Transverse colon (tissue), 4 donors: ENCODE results near the gene FAM3C. TPM values are rescaled to one million over a fixed set of nuclear protein-coding genes. Genes with fewer than 3 reads are reported as not detected.

Source experiments
- DNase-seq: peaks from one replicate; pipeline ENCODE4 v3.0.0-alpha.2; 2019
- H3K27ac ChIP-seq, 4 donors: fragments of 200-600 bp; sonication (generic); 2 replicates each; pipeline ENCODE4 v1.5.1; 2016 to 2018; ENCODE audit warnings: inconsistent platforms in 4 of 4
- H3K27me3 ChIP-seq: fragments of 200-600 bp; sonication (generic); 2 replicates; pipeline ENCODE4 v1.5.1; 2017; ENCODE audit warnings: inconsistent platforms
- H3K36me3 ChIP-seq, 4 donors: fragments of 200-600 bp; sonication (generic); 2 replicates each; pipeline ENCODE4 v1.5.1; 2017 to 2019; ENCODE audit warnings: inconsistent platforms in 4 of 4
- H3K4me1 ChIP-seq, 4 donors: fragments of 200-600 bp; sonication (generic); 2 replicates each; pipeline ENCODE4 v1.5.1; 2017 to 2020; ENCODE audit warnings: inconsistent platforms in 4 of 4
- H3K4me3 ChIP-seq, 4 donors: fragments of 200-600 bp; sonication (generic); 1 replicate in 1 of 4; 2 replicates in 3 of 4; pipeline versions ENCODE4 v1.5.1 to v1.6.1; 2017 to 2019; ENCODE audit warnings: inconsistent platforms in 4 of 4
- H3K9me3 ChIP-seq, 2 donors: fragments of 200-600 bp; sonication (generic); 2 replicates each; pipeline ENCODE4 v1.5.1; 2017 to 2019; ENCODE audit warnings: inconsistent platforms in 2 of 2
- CTCF ChIP-seq, 5 experiments: fragments of 200-600 bp in 3 of 5; fragments of 450-650 bp in 2 of 5; sonication (generic) in 3 of 5; IDR thresholded peaks; 1 replicate in 2 of 5; 2 replicates in 3 of 5; pipeline ENCODE4 v1.5.1; 2016 to 2017; ENCODE audit warnings: antibody characterized with exemption in 5 of 5, inconsistent platforms in 3 of 5, mild to moderate bottlenecking in 2 of 5, moderate library complexity in 1 of 5
- EP300 ChIP-seq: sonication (generic); formaldehyde crosslinking; IDR thresholded peaks from one replicate; pipeline ENCODE4 v1.6.1; 2017; ENCODE audit warnings: antibody characterized with exemption, low read depth
- POLR2A ChIP-seq: fragments of 450-650 bp; IDR thresholded peaks from one replicate; pipeline ENCODE4 v1.6.1; 2016; ENCODE audit warnings: antibody characterized with exemption, mild to moderate bottlenecking, moderate library complexity
- POLR2AphosphoS5 ChIP-seq, 3 donors: sonication (generic); formaldehyde crosslinking; IDR thresholded peaks; one replicate each; pipeline ENCODE4 v1.6.1; 2016; ENCODE audit warnings: antibody characterized with exemption in 3 of 3
- WGBS, 2 donors: methylation state at CpG; one replicate each; pipeline ENCODE4 v1.1.5; 2018; ENCODE audit warnings: low coverage in 1 of 2; 5-methylcytosine and 5-hydroxymethylcytosine counted together
- in situ Hi-C, 4 donors: fragments of 200-750 bp; cut with MboI; loops; one replicate each; pipeline versions ENCODE4 v1.15.0 to v1.15.1; 2017; ENCODE audit warnings: low sequenced_read_pairs in 3 of 4, low pct_ligation_motif_present in 1 of 4, low pct_unique_long_range_greater_than_20kb in 1 of 4
- intact Hi-C: fragments of 100-400 bp; cut with DNase I; formaldehyde crosslinking; loops from one replicate; pipeline ENCODE4 v1.15.1; 2023; ENCODE audit warnings: low total_unique reads
- total RNA-seq, 4 donors: library from RNA; depleted of rRNA; stranded (reverse); fragments of >200 nt; gene quantifications; one replicate each; pipeline ENCODE4 v1.1.0, GENCODE V29; 2016

The FAM3C gene
- total RNA-seq, 4 donors from 2014 or later = 9.0 to 48.9 (median 33.6) TPM

- Histone ChIP-seq H3K4me3 (no peak overlapping the region), H3K27me3 (no peaks in the 10 kb centered on the region), H3K4me1 (peaks cover 15 to 45% (median 31%) of the 10 kb centered on the region in 4 donors), H3K9me3 (no peaks in the 10 kb centered on the region), H3K36me3 (no peaks in the 10 kb centered on the region), H3K27ac (peak overlapping the region in 2 of 4 donors; percentile 7 to 31)
- in situ Hi-C loops = no loop called here
- TF ChIP-seq POLR2A (no peak), POLR2AphosphoS5 (IDR thresholded peaks at IDR 0.05) (no peak), CTCF (IDR thresholded peaks at IDR 0.05) (no peak), EP300 (no peak)
- WGBS, 2 donors = 60 to 73% methylated on average over 2 of the region's 2 CpGs
- DNase-seq = no peak
- intact Hi-C loops = no loop called here
Observed at GRCh38 chr7:121384265-121384664, 11.8 kb downstream of the FAM3C start.

GRCh38 chr7:121383235-121383910 is 12.7 kb downstream of the FAM3C start:
- Histone ChIP-seq H3K36me3 (no peaks in the 10 kb centered on the region), H3K4me1 (peaks cover 15 to 43% (median 31%) of the 10 kb centered on the region in 4 donors), H3K9me3 (no peaks in the 10 kb centered on the region), H3K27me3 (no peaks in the 10 kb centered on the region), H3K27ac (no peak overlapping the region), H3K4me3 (no peak overlapping the region)
- in situ Hi-C loops = no loop called here
- intact Hi-C loops = no loop called here
- DNase-seq = no peak
- TF ChIP-seq POLR2A (no peak), EP300 (no peak), CTCF (IDR thresholded peaks at IDR 0.05) (no peak), POLR2AphosphoS5 (IDR thresholded peaks at IDR 0.05) (no peak)
- WGBS, 2 donors = 78% methylated on average over 2 of the region's 2 CpGs

- TF ChIP-seq POLR2A (no peak), POLR2AphosphoS5 (IDR thresholded peaks at IDR 0.05) (no peak), EP300 (no peak)
- Histone ChIP-seq H3K4me3 (no peak overlapping the region), H3K4me1 (peaks cover 15 to 40% (median 31%) of the 10 kb centered on the region in 4 donors), H3K36me3 (no peaks in the 10 kb centered on the region), H3K27me3 (no peaks in the 10 kb centered on the region), H3K27ac (no peak overlapping the region), H3K9me3 (no peaks in the 10 kb centered on the region)
- in situ Hi-C loops = no loop called here
- intact Hi-C loops = no loop called here
- DNase-seq = no peak
Observed at GRCh38 chr7:121382473-121382872, 13.6 kb downstream of the FAM3C start.

- in situ Hi-C loops (loop anchor here in 1 of 4 donors (10.0 kb wide), 1 partner anchor 165 kb away; no protein-coding TSS in a partner anchor), intact Hi-C loops (no loop called here)
- TF ChIP-seq POLR2AphosphoS5 (IDR thresholded peaks at IDR 0.05) (no peak), EP300 (no peak), POLR2A (no peak), CTCF (IDR thresholded peaks at IDR 0.05) (no peak)
- DNase-seq = no peak
- Histone ChIP-seq H3K4me1 (peaks cover 9 to 25% (median 18%) of the 10 kb centered on the region in 4 donors), H3K9me3 (no peaks in the 10 kb centered on the region), H3K27ac (no peak overlapping the region), H3K36me3 (no peaks in the 10 kb centered on the region), H3K27me3 (no peaks in the 10 kb centered on the region), H3K4me3 (no peak overlapping the region)
- 67 to 82% methylated on average over 1 of the region's 1 CpG for WGBS, 2 donors
Observed at GRCh38 chr7:121379930-121380329, 16.2 kb downstream of the FAM3C start.
